A549 (cell line): ENCODE data around the gene GNA15. TPM values are rescaled to one million over a fixed set of nuclear protein-coding genes. Genes with fewer than 3 reads are reported as not detected.

Source experiments
- ATAC-seq, 2 experiments: fragments of 200-7000 bp in 1 of 2; fragments of >200 bp in 1 of 2; cut with Nextera tagmentation in 1 of 2; cut with Tn5 transposase in 1 of 2; 3 replicates each; pipeline versions ENCODE4 v1.8.0 to v1.9.1; 2018 to 2020; ENCODE audit warnings: mild to moderate bottlenecking in 1 of 2, moderate library complexity in 1 of 2
- CTCF ChIA-PET: fragments of 300-600 bp; sonication (Branson Sonifier 250); formaldehyde crosslinking; extraction: SDS; loops from one replicate; lab custom pipeline; 2021; ENCODE audit warnings: antibody characterized with exemption, inconsistent platforms; lab: Yijun Ruan, JAX
- POLR2A ChIA-PET: fragments of 350-600 bp; formaldehyde crosslinking; extraction: SDS; loops from one replicate; lab custom pipeline; 2021; ENCODE audit warnings: antibody characterized with exemption, inconsistent platforms; lab: Yijun Ruan, JAX
- DNase-seq, 2 experiments: peaks; one replicate each; pipeline versions ENCODE4 v3.0.0 to v3.0.0-alpha.2; 2011 to 2016; ENCODE audit warnings: low read depth in 1 of 2, low spot score in 1 of 2
- FAIRE-seq: peaks from 2 replicates; lab custom pipeline; 2011; peaks lifted over from hg19 to GRCh38; lab: Jason Lieb, UNC
- H3K27ac ChIP-seq, 2 experiments: fragments of >200 bp; sonication (Bioruptor Twin); formaldehyde crosslinking; 3 replicates each; pipeline ENCODE4 v1.5.1; 2016 to 2017
- H3K4me1 ChIP-seq: fragments of >200 bp; sonication (Bioruptor Twin); formaldehyde crosslinking; 3 replicates; pipeline ENCODE4 v1.6.1; 2016
- H3K4me2 ChIP-seq: fragments of >200 bp; sonication (Bioruptor Twin); formaldehyde crosslinking; 3 replicates; pipeline ENCODE4 v1.6.1; 2016
- H3K4me3 ChIP-seq: fragments of >200 bp; sonication (Bioruptor Twin); formaldehyde crosslinking; 3 replicates; pipeline ENCODE4 v1.5.1; 2016
- H3K9me3 ChIP-seq: fragments of >200 bp; sonication (Bioruptor Twin); formaldehyde crosslinking; 3 replicates; pipeline ENCODE4 v1.6.1; 2016
- CBX8 ChIP-seq: fragments of 200-600 bp; sonication (generic); IDR thresholded peaks from 2 replicates; pipeline ENCODE4 v1.6.1; 2016
- HDAC2 ChIP-seq: fragments of 200-600 bp; sonication (generic); IDR thresholded peaks from 2 replicates; pipeline ENCODE4 v1.6.1; 2016
- HMGXB4 ChIP-seq: fragments of 250-450 bp; sonication (Bioruptor Pico); IDR thresholded peaks from 2 replicates; pipeline ENCODE4 v1.5.0; 2021; ENCODE audit warnings: mild to moderate bottlenecking, moderate library complexity, borderline replicate concordance
- HOXB5 ChIP-seq: fragments of 250-450 bp; sonication (Bioruptor Pico); IDR thresholded peaks from 2 replicates; pipeline ENCODE4 v1.5.0; 2020; ENCODE audit warnings: mild to moderate bottlenecking, moderate library complexity
- JUNB ChIP-seq: fragments of >200 bp; sonication (Bioruptor Twin); formaldehyde crosslinking; IDR thresholded peaks from 2 replicates; pipeline ENCODE4 v1.6.1; 2016
- MAZ ChIP-seq: fragments of 150-350 bp; IDR thresholded peaks from 2 replicates; pipeline ENCODE4 v1.6.1; 2014; ENCODE audit warnings: antibody characterized with exemption, low read depth, low read length, borderline replicate concordance
- MYC ChIP-seq: IDR thresholded peaks from 2 replicates; pipeline ENCODE4 v1.6.1; 2012; ENCODE audit warnings: mild to moderate bottlenecking, inconsistent platforms, low read length, improper control_type of control experiment, borderline replicate concordance
- NFE2L2 ChIP-seq: fragments of 150-350 bp; conservative IDR thresholded peaks from 2 replicates; pipeline ENCODE4 v1.6.1; 2014; ENCODE audit warnings: low read length
- POLR2AphosphoS2 ChIP-seq: conservative IDR thresholded peaks from 2 replicates; pipeline ENCODE4 v1.6.1; 2012; ENCODE audit warnings: low read length, improper control_type of control experiment, inconsistent platforms
- RAD21 ChIP-seq, 2 experiments: fragments of >200 bp in 1 of 2; sonication (Bioruptor Twin) in 1 of 2; formaldehyde crosslinking in 1 of 2; IDR thresholded peaks in 1 of 2; conservative IDR thresholded peaks in 1 of 2; 2 replicates in 1 of 2; 3 replicates in 1 of 2; pipeline ENCODE4 v1.6.1; 2012 to 2018; ENCODE audit warnings: inconsistent platforms in 1 of 2
- RARB ChIP-seq: fragments of 250-450 bp; sonication (Bioruptor Pico); IDR thresholded peaks from 2 replicates; pipeline ENCODE4 v1.8.0; 2021; ENCODE audit warnings: mild to moderate bottlenecking, moderate library complexity
- SMC3 ChIP-seq: fragments of >200 bp; sonication (Bioruptor Twin); formaldehyde crosslinking; IDR thresholded peaks from 3 replicates; pipeline ENCODE4 v1.6.1; 2018; ENCODE audit warnings: inconsistent platforms
- TFCP2L1 ChIP-seq: fragments of 250-450 bp; sonication (Bioruptor Pico); IDR thresholded peaks from 2 replicates; pipeline ENCODE4 v1.5.0; 2021; ENCODE audit warnings: mild to moderate bottlenecking
- USF2 ChIP-seq: fragments of 450-650 bp; IDR thresholded peaks from 2 replicates; pipeline ENCODE4 v1.6.1; 2014; ENCODE audit warnings: antibody characterized with exemption
- ZSCAN20 ChIP-seq: fragments of 250-450 bp; sonication (Bioruptor Pico); IDR thresholded peaks from 2 replicates; pipeline ENCODE4 v1.8.0; 2022; ENCODE audit warnings: mild to moderate bottlenecking, moderate library complexity
- WGBS: methylation state at CpG from one replicate; pipeline ENCODE4 v1.1.6; 2017; ENCODE audit errors: missing lambda C conversion rate; 5-methylcytosine and 5-hydroxymethylcytosine counted together
- polyA plus RNA-seq, 4 experiments: library from polyadenylated mRNA; depleted of rRNA in 3 of 4; stranded (reverse); fragments of >200 nt; fragmentation: RNase III in 1 of 4; extraction: RNeasy Plus Mini Kit Qiagen cat#74134 plus additional on column Dnase treatment in 1 of 4; gene quantifications; 2 replicates in 3 of 4; 3 replicates in 1 of 4; pipeline ENCODE4 v1.2.3, GENCODE V29; 2011 to 2017
- TF ChIP-seq, protein P1 (sequence below): IDR thresholded peaks from 2 replicates; pipeline ENCODE4 v1.6.1; 2012
- TF ChIP-seq, protein P2 (sequence below): fragments of >200 bp; sonication (Bioruptor Twin); formaldehyde crosslinking; IDR thresholded peaks from 3 replicates; pipeline ENCODE4 v1.6.1; 2016
- TF ChIP-seq, protein P3 (sequence below): fragments of 200-600 bp; sonication (generic); IDR thresholded peaks from 2 replicates; pipeline ENCODE4 v1.6.1; 2016; ENCODE audit warnings: antibody characterized with exemption, mild to moderate bottlenecking, moderate library complexity
- TF ChIP-seq, protein P4 (sequence below): fragments of >200 bp; sonication (Bioruptor Twin); formaldehyde crosslinking; IDR thresholded peaks from 3 replicates; pipeline ENCODE4 v1.5.1; 2016

Gene GNA15
- polyA plus RNA-seq, 2 of the 4 experiments (the other 2 are of a cell fraction): 0.06 TPM; not detected in 1

GRCh38 chr19:3198901-3199700, 63.3 kb downstream of the GNA15 start:
- WGBS: 94% methylated on average over 25 of the region's 43 CpGs
- Histone ChIP-seq H3K27ac (no peak overlapping the region), H3K9me3 (no peaks in the 10 kb centered on the region), H3K4me3 (no peak overlapping the region), H3K4me2 (no peak overlapping the region), H3K4me1 (no peaks in the 10 kb centered on the region)
- ATAC-seq (peak in 1 of 2 experiments; percentile 13; a peak in 1 of 6 replicates), DNase-seq (no peak), FAIRE-seq (no peak)
- ChIA-PET CTCF (interaction anchor here (0.6 to 1.1 kb wide), 4 partner anchors 10 to 346 kb away, joined by 3 to 4 read pairs (median 3); no protein-coding TSS in a partner anchor), POLR2A (no interaction called here)
- TF ChIP-seq JUNB (no peak), POLR2AphosphoS2 (no peak), MAZ (no peak), CBX8 (no peak), MYC (no peak), USF2 (no peak), RAD21 (conservative IDR thresholded peaks at IDR 0.05 in 1 of 2, IDR thresholded peaks at IDR 0.05 in 1 of 2) (no peak), RARB (CRISPR knock-in tag) (no peak), TFCP2L1 (no peak), HOXB5 (CRISPR knock-in tag) (no peak), ZSCAN20 (CRISPR knock-in tag) (no peak), HMGXB4 (CRISPR knock-in tag) (no peak), SMC3 (no peak), NFE2L2 (no peak), HDAC2 (no peak)
- TF ChIP-seq, protein P1, sequence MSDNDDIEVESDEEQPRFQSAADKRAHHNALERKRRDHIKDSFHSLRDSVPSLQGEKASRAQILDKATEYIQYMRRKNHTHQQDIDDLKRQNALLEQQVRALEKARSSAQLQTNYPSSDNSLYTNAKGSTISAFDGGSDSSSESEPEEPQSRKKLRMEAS: no peak
- TF ChIP-seq, protein P2, sequence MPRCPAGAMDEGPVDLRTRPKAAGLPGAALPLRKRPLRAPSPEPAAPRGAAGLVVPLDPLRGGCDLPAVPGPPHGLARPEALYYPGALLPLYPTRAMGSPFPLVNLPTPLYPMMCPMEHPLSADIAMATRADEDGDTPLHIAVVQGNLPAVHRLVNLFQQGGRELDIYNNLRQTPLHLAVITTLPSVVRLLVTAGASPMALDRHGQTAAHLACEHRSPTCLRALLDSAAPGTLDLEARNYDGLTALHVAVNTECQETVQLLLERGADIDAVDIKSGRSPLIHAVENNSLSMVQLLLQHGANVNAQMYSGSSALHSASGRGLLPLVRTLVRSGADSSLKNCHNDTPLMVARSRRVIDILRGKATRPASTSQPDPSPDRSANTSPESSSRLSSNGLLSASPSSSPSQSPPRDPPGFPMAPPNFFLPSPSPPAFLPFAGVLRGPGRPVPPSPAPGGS: no peak
- TF ChIP-seq, protein P3, sequence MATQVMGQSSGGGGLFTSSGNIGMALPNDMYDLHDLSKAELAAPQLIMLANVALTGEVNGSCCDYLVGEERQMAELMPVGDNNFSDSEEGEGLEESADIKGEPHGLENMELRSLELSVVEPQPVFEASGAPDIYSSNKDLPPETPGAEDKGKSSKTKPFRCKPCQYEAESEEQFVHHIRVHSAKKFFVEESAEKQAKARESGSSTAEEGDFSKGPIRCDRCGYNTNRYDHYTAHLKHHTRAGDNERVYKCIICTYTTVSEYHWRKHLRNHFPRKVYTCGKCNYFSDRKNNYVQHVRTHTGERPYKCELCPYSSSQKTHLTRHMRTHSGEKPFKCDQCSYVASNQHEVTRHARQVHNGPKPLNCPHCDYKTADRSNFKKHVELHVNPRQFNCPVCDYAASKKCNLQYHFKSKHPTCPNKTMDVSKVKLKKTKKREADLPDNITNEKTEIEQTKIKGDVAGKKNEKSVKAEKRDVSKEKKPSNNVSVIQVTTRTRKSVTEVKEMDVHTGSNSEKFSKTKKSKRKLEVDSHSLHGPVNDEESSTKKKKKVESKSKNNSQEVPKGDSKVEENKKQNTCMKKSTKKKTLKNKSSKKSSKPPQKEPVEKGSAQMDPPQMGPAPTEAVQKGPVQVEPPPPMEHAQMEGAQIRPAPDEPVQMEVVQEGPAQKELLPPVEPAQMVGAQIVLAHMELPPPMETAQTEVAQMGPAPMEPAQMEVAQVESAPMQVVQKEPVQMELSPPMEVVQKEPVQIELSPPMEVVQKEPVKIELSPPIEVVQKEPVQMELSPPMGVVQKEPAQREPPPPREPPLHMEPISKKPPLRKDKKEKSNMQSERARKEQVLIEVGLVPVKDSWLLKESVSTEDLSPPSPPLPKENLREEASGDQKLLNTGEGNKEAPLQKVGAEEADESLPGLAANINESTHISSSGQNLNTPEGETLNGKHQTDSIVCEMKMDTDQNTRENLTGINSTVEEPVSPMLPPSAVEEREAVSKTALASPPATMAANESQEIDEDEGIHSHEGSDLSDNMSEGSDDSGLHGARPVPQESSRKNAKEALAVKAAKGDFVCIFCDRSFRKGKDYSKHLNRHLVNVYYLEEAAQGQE: no peak
- TF ChIP-seq, protein P4, sequence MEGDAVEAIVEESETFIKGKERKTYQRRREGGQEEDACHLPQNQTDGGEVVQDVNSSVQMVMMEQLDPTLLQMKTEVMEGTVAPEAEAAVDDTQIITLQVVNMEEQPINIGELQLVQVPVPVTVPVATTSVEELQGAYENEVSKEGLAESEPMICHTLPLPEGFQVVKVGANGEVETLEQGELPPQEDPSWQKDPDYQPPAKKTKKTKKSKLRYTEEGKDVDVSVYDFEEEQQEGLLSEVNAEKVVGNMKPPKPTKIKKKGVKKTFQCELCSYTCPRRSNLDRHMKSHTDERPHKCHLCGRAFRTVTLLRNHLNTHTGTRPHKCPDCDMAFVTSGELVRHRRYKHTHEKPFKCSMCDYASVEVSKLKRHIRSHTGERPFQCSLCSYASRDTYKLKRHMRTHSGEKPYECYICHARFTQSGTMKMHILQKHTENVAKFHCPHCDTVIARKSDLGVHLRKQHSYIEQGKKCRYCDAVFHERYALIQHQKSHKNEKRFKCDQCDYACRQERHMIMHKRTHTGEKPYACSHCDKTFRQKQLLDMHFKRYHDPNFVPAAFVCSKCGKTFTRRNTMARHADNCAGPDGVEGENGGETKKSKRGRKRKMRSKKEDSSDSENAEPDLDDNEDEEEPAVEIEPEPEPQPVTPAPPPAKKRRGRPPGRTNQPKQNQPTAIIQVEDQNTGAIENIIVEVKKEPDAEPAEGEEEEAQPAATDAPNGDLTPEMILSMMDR: no peak
